HEK293T (cell line): Measurements from ENCODE around the gene EIF3D.

ENCODE experiments used
- CTCF ChIA-PET: fragments of 350-600 bp; formaldehyde crosslinking; extraction: SDS; loops from one replicate; lab custom pipeline; 2021; ENCODE audit warnings: antibody characterized with exemption, inconsistent platforms; lab: Yijun Ruan, JAX
- POLR2A ChIA-PET: fragments of 350-600 bp; formaldehyde crosslinking; extraction: SDS; loops from one replicate; lab custom pipeline; 2020; ENCODE audit warnings: antibody characterized with exemption, inconsistent platforms; lab: Yijun Ruan, JAX
- DNase-seq: peaks from one replicate; pipeline ENCODE4 v3.0.0; 2012; ENCODE audit warnings: mixed read lengths; ENCODE audit errors: extremely low spot score
- ARNT ChIP-seq: fragments of 450-650 bp; IDR thresholded peaks from 2 replicates; pipeline ENCODE4 v1.6.1; 2017; ENCODE audit warnings: mild to moderate bottlenecking
- BHLHE40 ChIP-seq: fragments of 450-650 bp; IDR thresholded peaks from 2 replicates; pipeline ENCODE4 v1.6.1; 2016; ENCODE audit warnings: mild to moderate bottlenecking, moderate library complexity, borderline replicate concordance
- CTBP1 ChIP-seq: fragments of 450-650 bp; IDR thresholded peaks from 2 replicates; pipeline ENCODE4 v1.6.1; 2016; ENCODE audit warnings: borderline replicate concordance
- ELF4 ChIP-seq: fragments of 450-650 bp; IDR thresholded peaks from 2 replicates; pipeline ENCODE4 v1.6.1; 2017; ENCODE audit warnings: antibody characterized with exemption
- FOXA1 ChIP-seq: fragments of 450-650 bp; IDR thresholded peaks from 2 replicates; pipeline ENCODE4 v1.6.1; 2016; ENCODE audit warnings: mild to moderate bottlenecking
- FOXK2 ChIP-seq: fragments of 450-650 bp; IDR thresholded peaks from 2 replicates; pipeline ENCODE4 v1.6.1; 2016; ENCODE audit warnings: mild to moderate bottlenecking
- FOXM1 ChIP-seq: fragments of 450-650 bp; IDR thresholded peaks from 2 replicates; pipeline ENCODE4 v1.6.1; 2017; ENCODE audit warnings: mild to moderate bottlenecking, borderline replicate concordance
- HDGF ChIP-seq: fragments of 450-650 bp; IDR thresholded peaks from 2 replicates; pipeline ENCODE4 v1.6.1; 2017; ENCODE audit warnings: antibody characterized with exemption, borderline replicate concordance
- L3MBTL2 ChIP-seq: fragments of 450-650 bp; conservative IDR thresholded peaks from 2 replicates; pipeline ENCODE4 v1.6.1; 2016; ENCODE audit warnings: mild to moderate bottlenecking
- LEF1 ChIP-seq: fragments of 450-650 bp; IDR thresholded peaks from 2 replicates; pipeline ENCODE4 v1.6.1; 2017; ENCODE audit warnings: mild to moderate bottlenecking, borderline replicate concordance
- NFRKB ChIP-seq: fragments of 450-650 bp; IDR thresholded peaks from 2 replicates; pipeline ENCODE4 v1.6.1; 2016; ENCODE audit warnings: mild to moderate bottlenecking, moderate library complexity
- PKNOX1 ChIP-seq: fragments of 450-650 bp; IDR thresholded peaks from 2 replicates; pipeline ENCODE4 v1.6.1; 2016
- SP1 ChIP-seq: fragments of 450-650 bp; IDR thresholded peaks from 2 replicates; pipeline ENCODE4 v1.6.1; 2017
- SUZ12 ChIP-seq: fragments of 450-650 bp; IDR thresholded peaks from 2 replicates; pipeline ENCODE4 v1.6.1; 2016; ENCODE audit warnings: mild to moderate bottlenecking
- TARDBP ChIP-seq: fragments of 450-650 bp; IDR thresholded peaks from 2 replicates; pipeline ENCODE4 v1.6.1; 2016
- ZNF384 ChIP-seq: fragments of 450-650 bp; IDR thresholded peaks from 2 replicates; pipeline ENCODE4 v1.6.1; 2016

The EIF3D gene

GRCh38 chr22:36573815-36574363, 44.9 kb upstream of the EIF3D start:
- ChIA-PET POLR2A (interaction anchor here (1.1 kb wide), 1 partner anchor 12 kb away, joined by 4 read pairs; no protein-coding TSS in a partner anchor), CTCF (no interaction called here)
- DNase-seq = no peak
- TF ChIP-seq FOXA1 (no peak), L3MBTL2 (no peak), FOXK2 (no peak), SP1 (no peak), BHLHE40 (no peak), LEF1 (no peak), FOXM1 (no peak), PKNOX1 (no peak), ARNT (no peak), ELF4 (no peak), CTBP1 (no peak), SUZ12 (no peak), NFRKB (no peak), ZNF384 (no peak), TARDBP (no peak), HDGF (no peak)

GRCh38 chr22:36571991-36572390, 43.0 kb upstream of the EIF3D start:
- ChIA-PET CTCF (no interaction called here), POLR2A (no interaction called here)
- TF ChIP-seq FOXK2 = no peak
- TF ChIP-seq TARDBP = no peak
- TF ChIP-seq SP1 = no peak
- TF ChIP-seq FOXA1 = no peak
- no peak for TF ChIP-seq PKNOX1
- no peak for TF ChIP-seq FOXM1
- no peak for TF ChIP-seq CTBP1
- DNase-seq = no peak

GRCh38 chr22:36569999-36570398, 41.0 kb upstream of the EIF3D start:
- ChIA-PET CTCF (interaction anchor here (0.7 to 1.0 kb wide), 2 partner anchors 15 to 45 kb away, joined by 3 read pairs; no protein-coding TSS in a partner anchor), POLR2A (interaction anchor here (2.1 kb wide), 1 partner anchor 206 kb away, joined by 6 read pairs; the partner anchor contains the start of gene IFT27)
- TF ChIP-seq ELF4 (no peak), L3MBTL2 (no peak), LEF1 (no peak), SP1 (no peak), ZNF384 (no peak), TARDBP (no peak), CTBP1 (no peak), FOXA1 (no peak), NFRKB (no peak), ARNT (no peak), FOXM1 (no peak), PKNOX1 (no peak), FOXK2 (no peak), HDGF (no peak), SUZ12 (no peak), BHLHE40 (no peak)
- DNase-seq = peak; percentile 63

GRCh38 chr22:36568846-36569245, 39.9 kb upstream of the EIF3D start:
- no peak for DNase-seq
- ChIA-PET POLR2A (interaction anchor here (2.1 kb wide), 1 partner anchor 207 kb away, joined by 6 read pairs; the partner anchor contains the start of gene IFT27), CTCF (no interaction called here)
- TF ChIP-seq LEF1 = no peak
- no peak for TF ChIP-seq FOXK2
- TF ChIP-seq FOXA1 = no peak
- no peak for TF ChIP-seq PKNOX1
- TF ChIP-seq ZNF384 = no peak
- TF ChIP-seq CTBP1 = no peak

- no peak for DNase-seq
- TF ChIP-seq L3MBTL2 (no peak), BHLHE40 (no peak), LEF1 (no peak), NFRKB (no peak), SUZ12 (no peak), FOXM1 (no peak)
- ChIA-PET CTCF (interaction anchor here (1.1 kb wide), 1 partner anchor 65 kb away, joined by 4 read pairs; no protein-coding TSS in a partner anchor), POLR2A (no interaction called here)
Measured at GRCh38 chr22:36566720-36567119, 37.8 kb upstream of the EIF3D start.

- CTCF ChIA-PET = no interaction called here
- TF ChIP-seq SP1 = no peak
- no peak for TF ChIP-seq CTBP1
- TF ChIP-seq LEF1 = no peak
- TF ChIP-seq HDGF = no peak
- TF ChIP-seq ARNT = no peak
- no peak for TF ChIP-seq L3MBTL2
- no peak for TF ChIP-seq FOXA1
- TF ChIP-seq BHLHE40 = no peak
- TF ChIP-seq ELF4 = no peak
- TF ChIP-seq NFRKB = no peak
- TF ChIP-seq TARDBP = no peak
- POLR2A ChIA-PET = no interaction called here
- DNase-seq = no peak
Measured at GRCh38 chr22:36565686-36566085, 36.7 kb upstream of the EIF3D start.
